Keratinocyte (primary cell): ENCODE data around the gene CSH1.
"Not testable (repeated sequence)": the region's sequence is repeated elsewhere in the genome, so short reads cannot be mapped to it uniquely, and the experiment has no call there.

Source experiments
- CTCF ChIP-seq, 3 experiments: IDR thresholded peaks in 1 of 3; conservative IDR thresholded peaks in 1 of 3; optimal IDR thresholded peaks in 1 of 3; 2 replicates in 2 of 3; 3 replicates in 1 of 3; pipeline versions ENCODE3 to v1.5.1; 2011; ENCODE audit warnings: low read length in 3 of 3, mild to moderate bottlenecking in 3 of 3, moderate library complexity in 2 of 3, control low read depth in 1 of 3, inconsistent platforms in 1 of 3; ENCODE audit not compliant: insufficient read depth in 2 of 3; ENCODE audit errors: extremely low read depth in 1 of 3
- EZH2 ChIP-seq: IDR thresholded peaks from one replicate; pipeline ENCODE4 v1.6.1; 2012; ENCODE audit warnings: inconsistent platforms, mild to moderate bottlenecking, low read length, moderate library complexity

GRCh38 chr17:63885119-63885518, 11.3 kb downstream of the CSH1 start:
- not testable (repeated sequence) for TF ChIP-seq CTCF (optimal IDR thresholded peaks at IDR 0.05 in 1 of 3, IDR thresholded peaks at IDR 0.05 in 1 of 3, conservative IDR thresholded peaks at IDR 0.05 in 1 of 3; ENCODE audit: extremely low read depth in 1 of 3, insufficient read depth in 2 of 3, low read length in 3 of 3); EZH2
